GM12878 (cell line): ENCODE measurements around the gene FRYL. TPM values are rescaled to one million over a fixed set of nuclear protein-coding genes. Genes with fewer than 3 reads are reported as not detected.
A peak's percentile ranks its signal among the peaks of the same experiment; 100 is the strongest.

Source experiments
- ATF7 ChIP-seq: fragments of 450-650 bp; IDR thresholded peaks from 2 replicates; pipeline ENCODE4 v1.6.1; 2016; ENCODE audit warnings: low read depth, mild to moderate bottlenecking
- CEBPB ChIP-seq, 2 experiments: fragments of 150-350 bp in 1 of 2; IDR thresholded peaks; 2 replicates each; pipeline ENCODE4 v1.6.1; 2012 to 2014; ENCODE audit warnings: low read depth in 2 of 2, low read length in 2 of 2, borderline replicate concordance in 1 of 2, inconsistent platforms in 1 of 2
- CUX1 ChIP-seq: IDR thresholded peaks from 2 replicates; pipeline ENCODE4 v1.6.1; 2012; ENCODE audit warnings: improper control_type of control experiment, low read depth, low read length; ENCODE audit not compliant: insufficient replicate concordance
- ESRRA ChIP-seq: IDR thresholded peaks from 2 replicates; pipeline ENCODE4 v1.6.1; 2012; ENCODE audit warnings: mild to moderate bottlenecking, low read length, improper control_type of control experiment
- GATAD2B ChIP-seq: fragments of 450-650 bp; conservative IDR thresholded peaks from 2 replicates; pipeline ENCODE4 v1.6.1; 2017; ENCODE audit warnings: low read depth, mild to moderate bottlenecking, moderate library complexity
- HDAC6 ChIP-seq: fragments of 200-600 bp; sonication (generic); IDR thresholded peaks from one replicate; pipeline ENCODE4 v1.8.0; 2017; ENCODE audit warnings: antibody characterized with exemption; ENCODE audit not compliant: unreplicated experiment
- KLF5 ChIP-seq: fragments of 450-650 bp; IDR thresholded peaks from 2 replicates; pipeline ENCODE4 v1.6.1; 2014; ENCODE audit warnings: mild to moderate bottlenecking; ENCODE audit not compliant: partially characterized antibody
- MEF2B ChIP-seq: fragments of 450-650 bp; IDR thresholded peaks from 2 replicates; pipeline ENCODE4 v1.6.1; 2018; ENCODE audit warnings: mild to moderate bottlenecking, moderate library complexity; ENCODE audit not compliant: partially characterized antibody, poor library complexity, severe bottlenecking
- MXI1 ChIP-seq: fragments of 150-350 bp; IDR thresholded peaks from 2 replicates; pipeline ENCODE4 v1.6.1; 2011; ENCODE audit warnings: low read depth, mild to moderate bottlenecking, inconsistent platforms, low read length, improper control_type of control experiment
- NKRF ChIP-seq: fragments of 450-650 bp; conservative IDR thresholded peaks from 2 replicates; pipeline ENCODE4 v1.6.1; 2017; ENCODE audit warnings: mild to moderate bottlenecking, moderate library complexity
- PKNOX1 ChIP-seq: fragments of 450-650 bp; IDR thresholded peaks from 2 replicates; pipeline ENCODE4 v1.6.1; 2016; ENCODE audit warnings: mild to moderate bottlenecking
- POLR2AphosphoS5 ChIP-seq: IDR thresholded peaks from 2 replicates; pipeline ENCODE4 v1.6.1; 2011; ENCODE audit warnings: mild to moderate bottlenecking, low read length, inconsistent platforms
- POU2F2 ChIP-seq: IDR thresholded peaks from 3 replicates; pipeline ENCODE4 v1.6.1; 2011; ENCODE audit warnings: low read depth, mild to moderate bottlenecking, low read length, borderline replicate concordance
- WRNIP1 ChIP-seq: IDR thresholded peaks from 2 replicates; pipeline ENCODE4 v1.6.1; 2011; ENCODE audit warnings: low read depth, low read length, improper control_type of control experiment, borderline replicate concordance
- ZNF24 ChIP-seq: fragments of 450-650 bp; IDR thresholded peaks from 2 replicates; pipeline ENCODE4 v1.6.1; 2017; ENCODE audit warnings: antibody characterized with exemption, mild to moderate bottlenecking
- ZNF592 ChIP-seq: fragments of 450-650 bp; IDR thresholded peaks from 2 replicates; pipeline ENCODE4 v1.6.1; 2017; ENCODE audit warnings: mild to moderate bottlenecking, moderate library complexity
- polyA plus RNA-seq, 11 experiments: library from polyadenylated mRNA; depleted of rRNA in 4 of 11; unstranded in 6 of 11; stranded (reverse) in 5 of 11; fragments of >200 nt; fragmentation: Nextera tagmentation in 4 of 11; fragmentation: Illumina TruSeq in 1 of 11; extraction: Ambion mirVana in 4 of 11; extraction: Trizol in 1 of 11; gene quantifications; 1 replicate in 1 of 11; 2 replicates in 10 of 11; pipeline versions ENCODE4 v1.2.1 to v1.2.3, GENCODE V29; 2011 to 2016; ENCODE audit warnings: inconsistent platforms in 2 of 11, missing spikeins in 2 of 11, low read depth in 1 of 11
- total RNA-seq, 4 experiments: library from RNA; depleted of rRNA in 3 of 4; stranded (reverse); fragments of >200 nt in 3 of 4; fragmentation: Illumina TruSeq in 1 of 4; extraction: Trizol in 1 of 4; gene quantifications; 2 replicates each; pipeline versions ENCODE4 v1.2.1 to v1.2.3, GENCODE V29; 2013 to 2021

Gene FRYL
- total and polyA plus RNA-seq, 10 of the 15 experiments (the other 5 are each of a cell fraction or from before 2014, with no cell fraction given) = 10.3 to 50.6 (median 28.7) TPM

GRCh38 chr4:48779998-48780864 lies at the start of gene FRYL (continued):
- TF ChIP-seq CUX1 (no peak), PKNOX1 (peak; percentile 100), NKRF (no peak; the same call in none of the 2 replicates), POU2F2 (peak; percentile 46; the same call in 1 of the 3 replicates), ATF7 (no peak; the same call in 1 of the 2 replicates), GATAD2B (no peak), HDAC6 (no peak), MXI1 (peak; percentile 81; the same call in 1 of the 2 replicates), CEBPB (IDR thresholded peaks at IDR 0.05; ENCODE audit: borderline replicate concordance in 1 of 2, low read depth in 2 of 2, low read length in 2 of 2) (no peak), ESRRA (no peak), ZNF592 (no peak), WRNIP1 (no peak), ZNF24 (no peak), POLR2AphosphoS5 (peak; percentile 79), MEF2B (no peak), KLF5 (peak; percentile 55)
